HepG2 (cell line): Measurements from ENCODE around the gene HLF. TPM values are rescaled to one million over a fixed set of nuclear protein-coding genes. Genes with fewer than 3 reads are reported as not detected.

Source experiments
- ERF ChIP-seq: IDR thresholded peaks from 2 replicates; pipeline ENCODE4 v1.6.1; 2018; ENCODE audit warnings: missing biosample characterization, missing genetic modification reagents
- FOXK1 ChIP-seq: sonication (generic); formaldehyde crosslinking; IDR thresholded peaks from 2 replicates; pipeline ENCODE4 v1.4.0; 2020; ENCODE audit warnings: low read depth, missing genetic modification reagents, borderline replicate concordance
- FOXK2 ChIP-seq: fragments of 450-650 bp; IDR thresholded peaks from 2 replicates; pipeline ENCODE4 v1.6.1; 2016
- HOXA5 ChIP-seq: sonication (generic); formaldehyde crosslinking; IDR thresholded peaks from 2 replicates; pipeline ENCODE4 v1.4.0; 2020; ENCODE audit warnings: missing genetic modification reagents
- PCBP1 ChIP-seq: fragments of 200-400 bp; formaldehyde crosslinking; IDR thresholded peaks from 2 replicates; pipeline ENCODE4 v1.6.1; 2017; ENCODE audit warnings: mild to moderate bottlenecking, low read depth, low read length, borderline replicate concordance
- RAD51 ChIP-seq: fragments of 450-650 bp; IDR thresholded peaks from 2 replicates; pipeline ENCODE4 v1.6.1; 2016; ENCODE audit warnings: borderline replicate concordance
- SMYD3 ChIP-seq: sonication (generic); formaldehyde crosslinking; IDR thresholded peaks from 2 replicates; pipeline ENCODE4 v1.8.1; 2023; ENCODE audit warnings: mild to moderate bottlenecking, missing genetic modification reagents
- TSC22D2 ChIP-seq: sonication (generic); formaldehyde crosslinking; IDR thresholded peaks from 2 replicates; pipeline ENCODE4 v1.5.1; 2020; ENCODE audit warnings: missing genetic modification reagents, mild to moderate bottlenecking, borderline replicate concordance
- ZBTB20 ChIP-seq: sonication (generic); formaldehyde crosslinking; IDR thresholded peaks from 2 replicates; pipeline ENCODE4 v1.8.1; 2023; ENCODE audit warnings: missing genetic modification reagents, low read depth, mild to moderate bottlenecking, borderline replicate concordance
- ZNF407 ChIP-seq: sonication (generic); formaldehyde crosslinking; IDR thresholded peaks from one replicate; pipeline ENCODE4 v1.5.1; 2020; ENCODE audit warnings: mild to moderate bottlenecking, missing genetic modification reagents; ENCODE audit errors: not compliant biosample characterization
- ZNF616 ChIP-seq: sonication (generic); formaldehyde crosslinking; IDR thresholded peaks from 2 replicates; pipeline ENCODE4 v1.5.0; 2020; ENCODE audit warnings: low read depth, mild to moderate bottlenecking, missing genetic modification reagents
- polyA plus RNA-seq, 8 experiments: library from polyadenylated mRNA; depleted of rRNA in 3 of 8; stranded (reverse) in 7 of 8; unstranded in 1 of 8; fragments of >200 nt; fragmentation: Illumina TruSeq in 4 of 8; extraction: Trizol in 4 of 8; gene quantifications; 2 replicates each; pipeline versions ENCODE4 v1.2.1 to v1.2.3, GENCODE V29; 2011 to 2016; ENCODE audit warnings: low read depth in 4 of 8, missing spikeins in 1 of 8, mixed read lengths in 1 of 8; ENCODE audit not compliant: insufficient read depth in 1 of 8
- total RNA-seq, 5 experiments: library from RNA; depleted of rRNA; stranded (reverse); fragments of >200 nt; fragmentation: Illumina TruSeq; extraction: Trizol; gene quantifications; 2 replicates each; pipeline ENCODE4 v1.2.3, GENCODE V29; 2016; ENCODE audit warnings: low read depth in 1 of 5
- TF ChIP-seq, protein P1 (sequence below): IDR thresholded peaks from 2 replicates; pipeline ENCODE4 v1.6.1; 2018; ENCODE audit warnings: missing genetic modification reagents
- TF ChIP-seq, protein P2 (sequence below): sonication (generic); formaldehyde crosslinking; IDR thresholded peaks from 2 replicates; pipeline ENCODE4 v1.5.1; 2020; ENCODE audit warnings: missing genetic modification reagents, mild to moderate bottlenecking, borderline replicate concordance
- TF ChIP-seq, protein P3 (sequence below): sonication (generic); formaldehyde crosslinking; IDR thresholded peaks from 2 replicates; pipeline ENCODE4 v1.4.0; 2020; ENCODE audit warnings: missing genetic modification reagents

The HLF gene
- total and polyA plus RNA-seq, 2 of the 13 experiments (the other 11 are each of a cell fraction or from before 2014, with no cell fraction given) = 202 to 346 TPM

GRCh38 chr17:55264645-55265298 lies at the start of gene HLF (continued):
- TF ChIP-seq ZNF407 (CRISPR knock-in tag) (no peak), ZNF616 (CRISPR knock-in tag) (0 out of 2 replicates have a peak, but pooled peaks have one; percentile 42), ERF (peak; percentile 84), FOXK2 (no peak), SMYD3 (CRISPR knock-in tag) (peak; percentile 24; the same call in 1 of the 2 replicates), PCBP1 (0 out of 2 replicates have a peak, but pooled peaks have one; percentile 9), TSC22D2 (CRISPR knock-in tag) (peak; percentile 80; the same call in 1 of the 2 replicates), HOXA5 (no peak), ZBTB20 (CRISPR knock-in tag) (no peak), FOXK1 (CRISPR knock-in tag) (no peak), RAD51 (no peak)
- TF ChIP-seq, protein P1, sequence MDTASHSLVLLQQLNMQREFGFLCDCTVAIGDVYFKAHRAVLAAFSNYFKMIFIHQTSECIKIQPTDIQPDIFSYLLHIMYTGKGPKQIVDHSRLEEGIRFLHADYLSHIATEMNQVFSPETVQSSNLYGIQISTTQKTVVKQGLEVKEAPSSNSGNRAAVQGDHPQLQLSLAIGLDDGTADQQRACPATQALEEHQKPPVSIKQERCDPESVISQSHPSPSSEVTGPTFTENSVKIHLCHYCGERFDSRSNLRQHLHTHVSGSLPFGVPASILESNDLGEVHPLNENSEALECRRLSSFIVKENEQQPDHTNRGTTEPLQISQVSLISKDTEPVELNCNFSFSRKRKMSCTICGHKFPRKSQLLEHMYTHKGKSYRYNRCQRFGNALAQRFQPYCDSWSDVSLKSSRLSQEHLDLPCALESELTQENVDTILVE = peak; percentile 16; the same call in 1 of the 2 replicates
- TF ChIP-seq, protein P2, sequence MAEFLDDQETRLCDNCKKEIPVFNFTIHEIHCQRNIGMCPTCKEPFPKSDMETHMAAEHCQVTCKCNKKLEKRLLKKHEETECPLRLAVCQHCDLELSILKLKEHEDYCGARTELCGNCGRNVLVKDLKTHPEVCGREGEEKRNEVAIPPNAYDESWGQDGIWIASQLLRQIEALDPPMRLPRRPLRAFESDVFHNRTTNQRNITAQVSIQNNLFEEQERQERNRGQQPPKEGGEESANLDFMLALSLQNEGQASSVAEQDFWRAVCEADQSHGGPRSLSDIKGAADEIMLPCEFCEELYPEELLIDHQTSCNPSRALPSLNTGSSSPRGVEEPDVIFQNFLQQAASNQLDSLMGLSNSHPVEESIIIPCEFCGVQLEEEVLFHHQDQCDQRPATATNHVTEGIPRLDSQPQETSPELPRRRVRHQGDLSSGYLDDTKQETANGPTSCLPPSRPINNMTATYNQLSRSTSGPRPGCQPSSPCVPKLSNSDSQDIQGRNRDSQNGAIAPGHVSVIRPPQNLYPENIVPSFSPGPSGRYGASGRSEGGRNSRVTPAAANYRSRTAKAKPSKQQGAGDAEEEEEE = no peak
- TF ChIP-seq, protein P3, sequence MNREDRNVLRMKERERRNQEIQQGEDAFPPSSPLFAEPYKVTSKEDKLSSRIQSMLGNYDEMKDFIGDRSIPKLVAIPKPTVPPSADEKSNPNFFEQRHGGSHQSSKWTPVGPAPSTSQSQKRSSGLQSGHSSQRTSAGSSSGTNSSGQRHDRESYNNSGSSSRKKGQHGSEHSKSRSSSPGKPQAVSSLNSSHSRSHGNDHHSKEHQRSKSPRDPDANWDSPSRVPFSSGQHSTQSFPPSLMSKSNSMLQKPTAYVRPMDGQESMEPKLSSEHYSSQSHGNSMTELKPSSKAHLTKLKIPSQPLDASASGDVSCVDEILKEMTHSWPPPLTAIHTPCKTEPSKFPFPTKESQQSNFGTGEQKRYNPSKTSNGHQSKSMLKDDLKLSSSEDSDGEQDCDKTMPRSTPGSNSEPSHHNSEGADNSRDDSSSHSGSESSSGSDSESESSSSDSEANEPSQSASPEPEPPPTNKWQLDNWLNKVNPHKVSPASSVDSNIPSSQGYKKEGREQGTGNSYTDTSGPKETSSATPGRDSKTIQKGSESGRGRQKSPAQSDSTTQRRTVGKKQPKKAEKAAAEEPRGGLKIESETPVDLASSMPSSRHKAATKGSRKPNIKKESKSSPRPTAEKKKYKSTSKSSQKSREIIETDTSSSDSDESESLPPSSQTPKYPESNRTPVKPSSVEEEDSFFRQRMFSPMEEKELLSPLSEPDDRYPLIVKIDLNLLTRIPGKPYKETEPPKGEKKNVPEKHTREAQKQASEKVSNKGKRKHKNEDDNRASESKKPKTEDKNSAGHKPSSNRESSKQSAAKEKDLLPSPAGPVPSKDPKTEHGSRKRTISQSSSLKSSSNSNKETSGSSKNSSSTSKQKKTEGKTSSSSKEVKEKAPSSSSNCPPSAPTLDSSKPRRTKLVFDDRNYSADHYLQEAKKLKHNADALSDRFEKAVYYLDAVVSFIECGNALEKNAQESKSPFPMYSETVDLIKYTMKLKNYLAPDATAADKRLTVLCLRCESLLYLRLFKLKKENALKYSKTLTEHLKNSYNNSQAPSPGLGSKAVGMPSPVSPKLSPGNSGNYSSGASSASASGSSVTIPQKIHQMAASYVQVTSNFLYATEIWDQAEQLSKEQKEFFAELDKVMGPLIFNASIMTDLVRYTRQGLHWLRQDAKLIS (CRISPR knock-in tag) = 0 out of 2 replicates have a peak, but pooled peaks have one; percentile 21
